Pons (tissue), 1 donor: ENCODE measurements around the gene CCR8.

ENCODE experiments used
- DNase-seq: peaks from one replicate; pipeline ENCODE4 v3.0.0-alpha.2; 2016; ENCODE audit warnings: low spot score

Gene CCR8, protein sequence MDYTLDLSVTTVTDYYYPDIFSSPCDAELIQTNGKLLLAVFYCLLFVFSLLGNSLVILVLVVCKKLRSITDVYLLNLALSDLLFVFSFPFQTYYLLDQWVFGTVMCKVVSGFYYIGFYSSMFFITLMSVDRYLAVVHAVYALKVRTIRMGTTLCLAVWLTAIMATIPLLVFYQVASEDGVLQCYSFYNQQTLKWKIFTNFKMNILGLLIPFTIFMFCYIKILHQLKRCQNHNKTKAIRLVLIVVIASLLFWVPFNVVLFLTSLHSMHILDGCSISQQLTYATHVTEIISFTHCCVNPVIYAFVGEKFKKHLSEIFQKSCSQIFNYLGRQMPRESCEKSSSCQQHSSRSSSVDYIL

DNA sequence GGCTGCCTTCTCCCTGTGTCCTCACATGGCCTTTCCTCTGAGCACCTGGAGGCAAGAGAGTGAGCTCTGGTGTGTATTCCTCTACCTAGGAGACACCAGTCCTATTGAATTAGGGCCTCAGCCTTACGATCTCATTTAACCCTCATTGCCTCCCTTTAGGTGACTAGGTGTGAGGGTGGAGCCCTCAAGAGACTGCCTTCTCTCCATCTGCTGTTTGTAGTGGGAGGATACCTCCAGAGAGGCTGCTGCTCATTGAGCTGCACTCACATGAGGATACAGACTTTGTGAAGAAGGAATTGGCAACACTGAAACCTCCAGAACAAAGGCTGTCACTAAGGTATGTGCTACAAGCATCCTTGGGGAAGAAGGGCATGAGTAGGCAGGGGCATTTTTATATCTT, at the start of gene CCR8:
Gene CCR8 (plus strand): TSS at position 217 of the 400 bp plus-strand sequence. CDS start 2,623 bp downstream, outside the sequence.
- no peak for DNase-seq

DNA sequence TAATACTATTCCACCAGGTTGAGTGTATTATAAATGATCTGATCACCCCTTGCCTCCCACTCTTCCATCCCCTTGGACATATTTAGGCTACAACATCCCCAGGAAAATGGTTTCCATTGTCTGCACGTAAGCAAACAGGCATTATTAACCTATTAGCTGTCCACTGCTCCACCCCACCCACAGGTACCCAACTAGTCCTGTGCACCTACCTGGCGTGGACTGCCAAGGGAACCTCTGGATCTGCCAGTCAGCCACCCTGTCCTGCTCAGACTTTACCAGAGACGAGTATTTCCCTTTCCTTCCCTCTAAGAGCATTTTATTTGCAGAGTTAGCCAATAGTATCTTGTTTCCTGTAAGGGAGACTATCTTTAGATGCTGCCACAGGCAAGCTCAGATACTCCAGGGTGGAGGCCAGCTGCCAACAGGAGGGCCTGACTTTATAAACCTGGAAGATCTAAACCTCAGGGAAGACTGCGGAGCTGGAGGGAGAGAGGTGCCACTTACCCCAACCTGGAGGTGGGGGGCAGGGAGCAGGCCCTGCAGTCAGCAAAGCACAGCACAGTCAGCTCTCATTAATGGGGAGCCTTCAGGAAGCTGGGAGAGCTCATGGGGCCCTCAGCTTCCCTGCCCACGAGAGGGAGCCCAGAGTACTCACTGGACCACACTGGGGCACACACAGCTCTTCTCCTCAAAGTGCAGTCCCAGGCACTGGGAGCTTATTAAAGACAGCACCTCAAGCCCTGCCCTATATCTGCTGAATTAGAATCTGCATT, 49.6 kb upstream of the CCR8 start, which contains the start of gene CX3CR1:
Gene CX3CR1 (minus strand): TSS at position 292 of the 773 bp plus-strand sequence. CDS start 13,527 bp downstream, outside the sequence.
- peak; percentile 68 for DNase-seq

DNA sequence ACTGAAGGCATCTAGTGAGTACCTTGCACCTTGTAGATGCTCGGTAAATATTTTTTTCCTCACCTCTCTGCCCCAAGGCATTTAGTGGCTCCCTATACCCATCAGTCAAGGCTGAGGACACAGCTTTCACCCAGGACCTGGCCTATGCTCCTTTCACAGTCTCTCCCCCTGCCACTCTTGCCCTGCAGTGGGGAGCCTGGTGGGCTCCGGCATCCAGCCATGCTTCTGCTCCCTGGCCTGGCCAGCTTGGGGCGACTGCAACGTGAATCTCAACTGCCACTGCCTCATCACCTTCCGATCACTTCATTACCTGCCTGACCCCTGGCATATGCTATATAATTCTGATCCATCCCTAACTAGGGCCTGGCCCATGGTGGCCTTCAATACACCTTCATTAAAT, 48.9 kb upstream of the CCR8 start:
- DNase-seq = no peak

DNA sequence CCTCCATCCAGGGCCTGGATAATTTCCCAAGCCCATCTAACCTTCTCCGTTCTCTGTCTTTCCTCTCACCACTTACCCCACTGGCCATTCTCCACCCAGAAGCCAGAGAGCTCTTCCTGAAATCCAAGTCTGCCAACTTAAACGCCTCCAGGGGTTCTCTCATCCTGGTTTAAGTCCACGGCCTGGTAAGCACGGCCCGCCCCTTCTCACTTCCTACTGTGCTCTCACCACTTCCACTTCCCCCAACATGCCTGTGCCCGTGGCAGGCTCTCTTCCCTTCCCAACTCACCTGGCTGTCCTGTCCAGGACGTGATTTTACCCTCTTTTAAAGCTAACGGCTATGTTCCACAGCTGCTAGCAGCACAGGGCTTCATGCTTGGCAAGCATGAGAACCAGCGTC, 48.0 kb upstream of the CCR8 start:
- no peak for DNase-seq

DNA sequence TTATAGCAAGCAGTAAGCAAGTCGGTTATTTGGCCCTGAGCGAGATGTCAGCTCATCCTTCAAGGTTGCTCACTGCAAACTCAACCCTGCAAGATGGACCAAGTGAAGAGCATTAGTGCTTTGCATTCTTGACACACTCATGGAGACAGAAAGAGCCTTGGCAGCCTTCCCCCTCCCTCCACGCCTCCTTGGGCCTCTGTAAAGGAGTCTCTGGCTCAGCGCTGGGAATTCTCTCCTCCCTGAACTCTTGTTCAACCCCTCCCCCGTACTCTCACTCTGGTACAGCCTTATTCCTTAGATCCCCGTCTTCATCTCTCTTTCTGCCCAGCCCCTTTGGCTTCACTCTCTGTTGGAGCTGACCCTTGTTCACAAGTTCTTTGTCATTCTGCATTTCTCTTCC, 47.5 kb upstream of the CCR8 start:
- DNase-seq = no peak

DNA sequence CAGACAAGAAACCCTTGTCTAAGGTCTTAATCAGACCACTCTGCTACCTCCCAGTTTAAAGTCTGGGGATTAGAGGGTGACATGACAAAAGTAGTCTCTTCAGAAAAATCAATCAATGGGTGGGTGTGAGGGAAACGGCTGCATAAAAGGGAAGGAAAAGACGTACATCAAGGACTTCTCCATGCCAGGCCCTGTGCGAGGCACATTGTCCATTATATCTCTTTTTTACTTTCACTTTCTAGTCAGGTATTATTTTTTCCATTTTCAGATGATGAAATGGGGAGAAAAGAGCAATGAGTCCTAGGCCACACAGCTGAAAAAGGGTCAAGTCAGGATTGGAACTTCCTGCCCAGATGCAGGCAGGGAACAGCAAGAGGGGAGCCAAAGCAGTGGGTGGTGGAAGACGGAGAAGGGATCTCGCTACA, 45.0 kb upstream of the CCR8 start:
- DNase-seq = no peak

DNA sequence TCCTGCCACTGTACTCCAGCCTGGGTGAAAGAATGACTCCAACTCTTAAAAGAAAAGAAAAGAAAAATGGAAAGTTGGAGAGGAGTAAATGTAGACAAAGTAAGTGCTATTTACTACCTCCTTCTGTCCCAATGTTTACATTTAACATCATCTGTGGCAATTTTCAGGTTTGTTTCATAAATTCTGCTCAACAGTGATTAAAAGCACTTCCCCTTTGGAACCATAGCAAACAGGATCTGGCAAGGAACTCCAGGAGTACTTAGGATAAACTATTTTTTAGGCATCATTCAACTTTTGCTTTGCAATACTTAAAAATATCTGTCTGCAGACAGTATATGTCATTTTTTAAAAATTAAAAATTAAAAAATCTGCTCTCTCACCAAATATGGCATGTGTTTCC, 44.2 kb upstream of the CCR8 start:
- no peak for DNase-seq

DNA sequence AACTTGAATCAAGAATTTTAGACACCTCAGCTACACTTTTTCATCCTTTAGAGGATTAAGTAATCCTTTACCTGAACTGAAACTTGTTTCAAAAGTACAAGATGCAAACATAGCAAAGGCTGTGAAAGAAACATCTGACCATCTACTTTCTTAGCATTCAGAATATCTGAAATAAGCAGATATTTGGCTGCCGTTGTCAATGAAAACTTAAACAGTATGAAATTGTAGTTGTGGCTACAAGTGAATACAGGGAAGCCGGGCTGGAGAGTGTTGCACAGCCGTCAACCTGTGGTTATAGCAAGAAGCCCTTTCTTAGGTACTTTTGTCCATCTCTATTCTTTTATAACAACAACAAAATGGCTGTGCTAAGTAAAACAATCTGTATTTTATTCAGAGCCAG, 42.7 kb upstream of the CCR8 start:
- DNase-seq = no peak

DNA sequence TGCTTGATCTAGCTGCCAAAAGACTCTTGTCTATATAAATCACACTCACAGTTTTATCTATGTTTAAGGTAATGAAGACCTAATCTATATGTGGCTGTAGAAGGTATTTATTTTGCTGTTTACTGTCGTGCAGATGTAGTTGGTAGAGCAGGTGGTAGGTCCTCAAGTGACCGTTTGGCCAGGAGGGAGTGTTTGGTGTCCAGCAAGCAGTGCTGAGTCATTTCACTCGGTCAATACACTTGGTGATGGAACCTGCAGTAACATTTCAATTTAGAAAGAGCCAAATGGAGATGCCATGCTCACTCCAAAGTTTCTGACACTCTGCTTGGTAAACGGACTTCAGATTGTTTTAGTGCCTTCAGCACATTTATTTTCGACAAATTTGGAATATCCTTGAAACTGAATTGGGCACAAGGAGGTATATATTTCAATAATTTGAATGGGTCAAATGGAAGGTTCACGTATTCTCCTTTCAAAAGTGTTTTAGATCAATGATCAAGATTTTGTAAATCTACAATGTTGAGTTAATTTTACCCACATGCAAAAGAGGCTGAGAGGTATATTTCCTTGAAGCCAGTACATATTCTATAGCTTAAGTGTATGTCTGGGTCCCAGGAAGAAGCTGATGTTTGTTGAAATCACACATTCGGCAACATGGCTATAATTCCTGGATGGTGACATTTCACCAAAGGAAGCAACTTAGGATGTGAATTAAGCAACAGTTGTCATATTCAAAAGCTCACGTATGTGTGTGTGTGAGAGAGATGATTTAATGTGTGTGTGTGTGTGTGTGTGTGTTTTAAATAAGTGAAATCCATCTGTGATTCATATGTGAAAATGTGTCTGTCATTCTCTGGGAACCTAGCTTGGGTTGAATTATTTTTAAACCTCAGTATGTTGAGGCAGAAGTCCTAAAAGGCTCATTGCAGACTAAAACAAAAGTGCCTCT, 42.0 kb upstream of the CCR8 start:
- no peak for DNase-seq

DNA sequence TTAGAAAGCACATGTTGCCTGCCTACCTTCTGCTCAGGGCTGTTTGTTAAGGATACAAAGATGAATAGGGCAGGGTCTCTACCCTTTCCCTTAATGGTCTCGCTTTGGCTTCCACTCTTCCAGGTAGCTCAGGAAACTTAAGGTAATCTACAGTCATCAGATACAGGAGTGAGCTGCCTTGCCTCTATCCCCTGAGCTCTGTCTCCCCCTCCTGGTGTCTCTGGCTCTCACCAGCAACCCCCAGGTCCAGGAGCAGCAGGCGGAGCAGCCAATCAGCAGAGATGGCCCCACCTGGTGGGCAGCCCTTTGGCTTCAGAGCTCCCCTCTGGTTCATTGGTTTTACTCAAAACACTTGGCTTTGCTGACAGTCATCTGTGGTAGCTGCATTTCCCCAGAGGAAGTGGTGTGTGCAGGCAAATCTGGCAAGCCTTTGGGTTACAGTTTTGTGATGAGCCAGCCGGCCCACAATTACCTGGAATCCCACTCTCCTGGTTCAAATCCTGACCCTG, 41.2 kb upstream of the CCR8 start:
- peak; percentile 77 for DNase-seq

DNA sequence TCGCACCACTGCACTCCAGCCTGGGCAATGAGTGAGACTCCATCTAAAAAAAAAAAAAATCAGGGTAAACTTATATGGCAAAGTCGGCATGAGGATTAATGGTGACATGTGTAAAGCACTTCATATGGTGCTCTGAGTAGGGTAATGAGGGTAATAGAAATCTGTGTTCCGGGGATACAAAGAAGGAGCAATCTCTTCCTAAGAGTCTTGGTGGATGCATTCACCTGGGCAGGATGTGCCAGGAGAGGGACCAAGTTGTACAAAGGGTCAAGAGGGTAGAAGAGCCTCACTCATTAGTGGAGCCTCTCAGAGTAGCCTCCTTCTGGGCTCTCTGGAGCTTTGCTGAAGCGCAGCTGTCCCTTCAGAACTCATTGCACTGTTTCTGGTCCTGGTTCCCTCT, 40.4 kb upstream of the CCR8 start:
- no peak for DNase-seq

DNA sequence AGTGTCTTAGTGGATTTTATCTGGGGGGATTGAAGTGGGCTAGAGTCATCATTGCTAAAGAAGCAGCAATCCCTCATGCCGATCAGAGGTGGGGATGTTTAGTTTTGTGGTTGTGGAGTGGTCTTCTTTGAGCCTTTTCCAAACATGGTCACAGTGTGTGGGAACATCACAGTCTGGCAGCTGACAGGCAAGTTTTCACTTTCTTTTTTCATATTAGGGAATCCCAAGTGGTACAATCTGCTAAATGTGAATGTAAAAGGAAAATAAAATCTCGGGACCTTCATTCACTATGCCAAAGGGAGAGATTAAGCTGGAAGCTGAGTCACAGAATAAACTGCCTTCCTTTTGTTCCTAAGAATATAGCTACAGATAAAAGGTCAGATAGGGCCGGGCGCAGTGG, 39.3 kb upstream of the CCR8 start:
- DNase-seq = no peak

DNA sequence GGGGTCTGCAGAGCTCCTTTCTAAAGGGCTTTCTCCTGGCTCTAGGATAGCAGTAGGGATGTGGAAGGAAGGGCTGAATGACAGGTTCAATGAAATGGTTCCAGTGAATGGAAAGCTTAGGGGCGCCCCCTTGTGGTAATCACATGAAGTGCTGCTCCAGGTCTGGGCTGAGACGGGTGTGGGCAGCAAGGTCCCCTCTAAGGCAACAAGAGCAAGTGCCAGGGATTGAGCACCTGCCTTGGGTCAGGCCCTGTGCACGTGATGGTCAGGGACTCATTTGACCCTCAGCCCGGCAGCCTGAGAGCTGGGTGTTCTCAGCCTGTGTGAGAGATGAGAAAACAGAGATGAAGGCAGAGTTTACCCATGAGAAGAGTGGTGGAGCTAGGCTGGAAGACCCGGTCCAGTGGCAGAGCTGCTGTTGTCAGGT, 37.6 kb upstream of the CCR8 start:
- no peak for DNase-seq

DNA sequence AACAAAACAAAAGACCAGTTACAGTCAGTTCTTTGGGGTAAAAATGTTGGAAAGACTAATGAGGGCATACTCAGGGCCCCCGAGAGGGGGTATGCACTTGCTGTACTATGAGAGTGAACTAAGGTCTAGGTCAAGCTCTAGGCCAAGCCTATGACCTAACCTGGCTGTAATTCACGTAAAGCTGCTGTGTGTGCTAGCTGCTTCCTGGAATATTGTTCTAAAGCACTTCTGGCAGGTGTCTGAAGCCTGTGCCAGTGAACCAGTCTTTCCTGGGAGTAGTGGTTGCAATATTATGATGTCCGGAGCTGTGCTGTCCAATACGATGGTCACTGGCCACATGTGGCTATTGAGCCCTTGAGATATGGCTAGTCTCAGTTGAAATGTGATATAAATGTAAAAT, 36.5 kb upstream of the CCR8 start:
- DNase-seq = no peak

DNA sequence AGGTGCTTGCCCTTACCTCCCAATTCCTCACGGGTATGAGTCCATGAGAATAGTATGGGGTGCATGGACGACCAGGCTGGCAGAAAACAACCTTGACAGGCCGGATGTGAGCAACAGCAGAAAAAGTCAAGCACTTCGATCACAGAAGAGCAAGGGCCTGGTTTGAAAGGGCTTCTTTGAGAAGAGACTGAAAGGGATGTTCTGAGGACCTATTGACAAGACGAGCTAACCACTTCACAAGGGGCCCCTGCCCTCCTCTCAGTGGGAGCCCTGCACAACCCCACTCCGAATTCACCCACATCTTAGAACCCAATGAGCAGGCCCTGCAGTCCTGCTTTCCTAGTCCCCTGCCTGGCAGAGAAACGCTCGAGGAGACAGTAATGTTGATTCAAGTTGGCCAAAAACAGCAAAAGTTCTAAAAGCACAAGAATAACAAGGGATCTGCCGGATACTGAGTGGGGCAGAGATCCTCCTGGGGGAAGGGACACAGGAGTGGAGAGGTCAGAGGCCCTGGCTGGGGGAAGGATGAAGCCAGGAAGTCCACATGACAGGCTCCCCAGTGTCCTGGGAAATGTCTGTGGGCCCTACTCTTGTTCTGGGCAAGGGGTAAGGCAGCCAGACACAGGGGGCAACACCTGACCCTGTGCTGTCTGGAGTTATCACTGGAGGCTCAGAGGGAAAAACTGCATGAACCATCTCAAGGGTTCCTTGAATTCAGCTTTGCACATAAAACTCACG, 34.9 kb upstream of the CCR8 start:
- DNase-seq = no peak

DNA sequence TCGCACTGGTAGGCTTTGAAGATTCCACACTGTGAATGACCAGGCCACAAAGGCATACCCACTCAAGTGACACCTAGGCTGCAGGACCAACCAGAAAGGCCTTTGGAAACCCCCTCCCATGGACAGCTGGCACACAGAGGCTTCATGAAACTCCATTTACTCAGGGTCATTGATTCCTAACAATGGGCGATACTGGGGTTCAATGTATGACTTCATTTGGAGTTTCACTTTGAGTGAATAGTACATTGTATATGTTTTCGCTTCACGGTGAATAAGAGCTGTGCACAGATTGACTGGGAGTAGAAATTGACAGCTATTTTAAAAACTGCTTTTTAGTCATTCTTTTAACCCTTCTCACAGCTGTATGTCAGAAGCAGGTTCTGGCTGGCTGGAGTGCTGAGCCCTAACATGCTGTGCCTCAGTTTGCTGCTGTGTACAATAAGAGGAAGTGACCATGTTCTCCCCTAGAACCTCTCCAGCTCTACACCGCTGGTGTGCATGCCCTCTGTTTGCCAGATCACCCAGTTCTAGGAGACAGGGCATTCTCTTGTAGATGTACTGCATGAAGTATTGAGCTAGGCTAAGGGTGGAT, 34.2 kb upstream of the CCR8 start:
- no peak for DNase-seq

DNA sequence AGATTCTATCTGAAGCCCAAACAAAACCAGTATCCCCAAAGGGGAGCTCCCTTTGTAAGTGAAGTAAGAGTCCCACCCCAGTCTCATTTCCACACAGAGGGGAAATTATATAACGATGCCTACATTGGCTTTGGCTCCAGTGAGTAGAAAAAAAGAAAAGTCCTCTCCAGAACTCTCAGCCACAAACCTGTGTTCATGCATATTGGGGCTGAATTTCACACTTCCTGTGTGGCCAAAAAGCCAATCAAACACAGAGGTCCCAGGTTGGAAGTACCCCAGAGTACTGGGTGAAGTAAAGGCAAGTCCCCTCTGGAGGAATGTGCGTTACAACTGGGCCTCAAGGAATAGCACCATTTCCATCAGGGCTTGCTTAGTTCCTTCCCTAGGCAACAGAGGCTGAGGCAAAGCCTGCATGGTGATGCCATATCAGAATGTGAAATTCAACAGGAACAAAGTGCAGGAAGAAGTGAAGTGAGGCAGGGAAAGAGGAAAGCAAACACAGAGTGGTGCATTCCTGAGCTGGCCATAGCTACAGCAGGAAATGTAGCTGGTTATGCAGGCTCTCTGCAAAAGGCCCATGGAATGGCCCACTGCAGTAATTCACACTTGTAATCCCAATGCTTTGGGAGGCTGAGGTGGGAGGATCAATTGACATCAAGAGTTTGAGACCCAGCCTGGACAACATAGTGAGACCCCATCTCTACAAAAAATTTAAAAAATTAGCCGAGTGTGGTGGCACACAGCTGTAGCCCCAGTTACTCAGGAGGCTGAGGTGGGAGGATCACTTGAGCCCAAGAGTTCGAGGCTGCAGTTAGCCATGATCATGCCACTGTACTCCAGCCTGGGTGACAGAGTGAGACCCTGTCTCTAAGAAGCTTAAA, 33.1 kb upstream of the CCR8 start:
- DNase-seq = no peak

DNA sequence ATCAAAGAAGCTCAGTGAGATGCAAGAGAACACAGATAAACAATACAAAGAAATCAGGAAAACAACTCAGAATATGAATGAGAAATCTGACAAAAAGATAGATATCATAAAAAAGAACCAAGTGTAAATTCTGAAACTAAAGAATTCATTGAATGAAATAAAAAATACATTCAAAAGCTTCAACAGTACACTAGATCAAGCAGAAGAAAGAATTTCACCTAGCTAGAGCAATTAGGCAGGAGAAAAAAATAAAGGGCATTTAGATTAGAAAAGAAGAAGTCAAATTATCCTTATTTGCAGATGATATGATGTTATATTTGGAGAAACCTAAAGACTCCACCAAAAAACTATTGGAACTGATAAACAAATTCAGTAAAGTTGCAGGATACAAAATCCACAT, 30.2 kb upstream of the CCR8 start:
- DNase-seq = no peak

DNA sequence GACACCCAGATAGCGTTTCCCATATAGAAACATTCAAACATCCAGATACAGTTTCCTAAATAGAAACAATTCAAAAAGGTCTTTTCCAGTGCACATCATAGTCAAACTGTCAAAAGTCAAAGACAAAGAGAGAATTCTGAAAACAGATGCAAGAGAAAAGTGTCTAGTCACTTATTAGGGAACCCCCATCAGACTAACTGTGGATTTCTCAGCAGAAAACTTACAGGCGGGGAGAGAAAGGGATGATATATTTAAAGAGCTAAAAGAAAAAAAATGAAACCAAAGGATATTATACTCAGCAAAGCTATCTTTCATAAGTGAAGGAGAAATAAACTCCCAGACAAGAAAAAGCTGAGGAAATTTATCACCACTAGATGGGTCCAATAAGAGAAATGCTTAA, 27.3 kb upstream of the CCR8 start:
- DNase-seq = no peak

DNA sequence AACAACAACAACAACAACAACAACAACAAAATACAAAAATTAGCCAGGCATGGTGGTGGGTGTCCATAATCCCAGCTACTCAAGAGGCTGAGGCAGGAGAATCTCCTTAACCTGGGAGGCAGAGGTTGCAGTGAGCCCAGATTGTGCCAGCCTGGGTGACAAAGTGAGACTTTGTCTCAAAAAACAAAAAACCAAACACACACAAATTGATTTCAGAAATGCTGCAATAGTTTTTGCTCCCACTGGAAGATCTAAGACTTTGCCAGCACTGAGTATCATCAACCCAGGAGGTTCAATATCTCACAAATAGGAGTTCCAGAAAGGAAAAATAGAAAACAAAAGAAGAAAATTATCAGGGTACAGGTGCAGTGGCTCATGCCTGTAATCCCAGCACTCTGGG, 16.2 kb upstream of the CCR8 start:
- no peak for DNase-seq
